Stomach (tissue), 9 donors: ENCODE data around the gene DPH6. TPM values are rescaled to one million over a fixed set of nuclear protein-coding genes. Genes with fewer than 3 reads are reported as not detected.

ENCODE experiments used
- DNase-seq, 2 donors: peaks; one replicate each; pipeline versions ENCODE4 v3.0.0 to v3.0.0-alpha.2; 2013 to 2019
- H3K27ac ChIP-seq, 5 donors: fragments of 200-600 bp in 4 of 5; sonication (generic) in 4 of 5; one replicate each; pipeline ENCODE4 v1.5.1; 2013 to 2019; ENCODE audit warnings: mild to moderate bottlenecking in 1 of 5, moderate library complexity in 1 of 5
- H3K27me3 ChIP-seq, 3 donors: fragments of 200-600 bp; sonication (generic); one replicate each; pipeline ENCODE4 v1.5.1; 2017 to 2019; ENCODE audit warnings: mixed run types in 1 of 3
- H3K36me3 ChIP-seq, 4 donors: fragments of 200-600 bp; sonication (generic); 1 replicate in 3 of 4; 2 replicates in 1 of 4; pipeline ENCODE4 v1.5.1; 2016 to 2019
- H3K4me1 ChIP-seq, 4 donors: fragments of 200-600 bp; sonication (generic); one replicate each; pipeline ENCODE4 v1.5.1; 2016 to 2019
- H3K4me3 ChIP-seq, 4 donors: fragments of 200-600 bp; sonication (generic) in 3 of 4; one replicate each; pipeline ENCODE4 v1.5.1; 2016 to 2019; ENCODE audit warnings: mild to moderate bottlenecking in 1 of 4
- H3K9me3 ChIP-seq, 4 donors: fragments of 200-600 bp; sonication (generic); one replicate each; pipeline ENCODE4 v1.5.1; 2016 to 2019
- CTCF ChIP-seq, 7 experiments: fragments of 450-650 bp in 4 of 7; fragments of 200-600 bp in 3 of 7; sonication (generic) in 3 of 7; IDR thresholded peaks; one replicate each; pipeline ENCODE4 v1.5.1; 2016 to 2019; ENCODE audit warnings: antibody characterized with exemption in 7 of 7, control low read depth in 2 of 7, mild to moderate bottlenecking in 1 of 7
- EP300 ChIP-seq: sonication (generic); formaldehyde crosslinking; IDR thresholded peaks from one replicate; pipeline ENCODE4 v1.6.1; 2017; ENCODE audit warnings: antibody characterized with exemption
- POLR2A ChIP-seq, 4 donors: fragments of 450-650 bp; IDR thresholded peaks; one replicate each; pipeline ENCODE4 v1.6.1; 2016; ENCODE audit warnings: antibody characterized with exemption in 4 of 4, control low read depth in 2 of 4, mild to moderate bottlenecking in 1 of 4, moderate library complexity in 1 of 4
- POLR2AphosphoS5 ChIP-seq, 3 donors: sonication (generic); formaldehyde crosslinking; IDR thresholded peaks; one replicate each; pipeline ENCODE4 v1.6.1; 2016; ENCODE audit warnings: antibody characterized with exemption in 3 of 3
- WGBS, 5 donors: extraction: QIAGEN DNeasy Blood & Tissue Kit in 3 of 5; methylation state at CpG; one replicate each; pipeline versions ENCODE4 v1.1.5 to v1.1.7; 2013 to 2018; 5-methylcytosine and 5-hydroxymethylcytosine counted together
- intact Hi-C: fragments of 100-400 bp; cut with DNase I; formaldehyde crosslinking; loops from one replicate; pipeline ENCODE4 v1.15.1; 2023; ENCODE audit warnings: low total_unique reads
- polyA plus RNA-seq, 3 donors: library from polyadenylated mRNA; stranded (reverse); fragments of 200-250 nt; gene quantifications; one replicate each; pipeline ENCODE4 v1.2.3, GENCODE V29; 2013
- total RNA-seq, 5 donors: library from RNA; depleted of rRNA; stranded (reverse); fragments of >200 nt; gene quantifications; one replicate each; pipeline versions ENCODE4 v1.1.0 to v1.2.3, GENCODE V29; 2014 to 2016
- donor health status: healthy with polysubstance abuse.
- donor health status: Bipolar disorder and iron deficiency.
- donor health status: healthy.

The DPH6 gene
- total and polyA plus RNA-seq, 8 donors = 6.1 to 52.3 (median 17.7) TPM

- peaks cover 0 to 4% (median 2%) of the 10 kb centered on the region in 4 donors for H3K36me3 ChIP-seq
- intact Hi-C loops = no loop called here
- DNase-seq = peak in 1 of 2 donors; percentile 20
- peaks cover 0 to 10% (median 4%) of the 10 kb centered on the region in 4 donors for H3K9me3 ChIP-seq
- peaks cover 0 to 10% (median 5%) of the 10 kb centered on the region in 4 donors for H3K4me1 ChIP-seq
- H3K27me3 ChIP-seq = no peaks in the 10 kb centered on the region
- TF ChIP-seq POLR2A (IDR thresholded peaks at IDR 0.05) (no peak), POLR2AphosphoS5 (IDR thresholded peaks at IDR 0.05) (no peak), CTCF (IDR thresholded peaks at IDR 0.05) (no peak), EP300 (no peak)
- H3K4me3 ChIP-seq = no peak overlapping the region
- H3K27ac ChIP-seq = no peak overlapping the region
- 45 to 58% (median 54%) methylated on average over 2 of the region's 2 CpGs for WGBS, 5 donors
Observed at GRCh38 chr15:35481992-35482391, 64.0 kb downstream of the DPH6 start.

DNA sequence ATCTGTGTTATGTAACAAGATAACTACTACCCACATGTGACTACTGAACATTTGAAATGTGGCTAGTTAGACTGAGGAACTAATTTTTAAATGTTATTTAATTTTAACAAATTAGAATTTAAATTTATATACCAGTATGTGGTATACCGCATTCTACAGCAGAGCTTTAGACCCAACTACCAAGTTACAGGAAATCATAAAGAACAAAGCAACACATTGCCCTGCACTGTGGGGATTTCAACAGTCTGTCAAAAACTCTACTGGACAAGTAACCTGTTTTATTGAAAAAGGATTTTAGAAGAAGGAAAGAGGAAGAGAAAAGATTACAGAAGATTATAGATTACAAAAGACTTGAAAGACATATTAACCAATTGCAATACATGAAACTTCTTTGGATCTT, 64.9 kb downstream of the DPH6 start:
- WGBS, 5 donors = 87 to 100% (median 96%) methylated on average over 1 of the region's 1 CpG

GRCh38 chr15:35479423-35479822, 66.5 kb downstream of the DPH6 start:
- H3K9me3 ChIP-seq = no peaks in the 10 kb centered on the region
- no peak for DNase-seq
- no peaks in the 10 kb centered on the region for H3K36me3 ChIP-seq
- H3K4me3 ChIP-seq = no peak overlapping the region
- TF ChIP-seq POLR2A (IDR thresholded peaks at IDR 0.05) (no peak), POLR2AphosphoS5 (IDR thresholded peaks at IDR 0.05) (no peak), EP300 (no peak), CTCF (IDR thresholded peaks at IDR 0.05) (no peak)
- no peaks in the 10 kb centered on the region for H3K27me3 ChIP-seq
- H3K27ac ChIP-seq = no peak overlapping the region
- H3K4me1 ChIP-seq = peaks cover 0 to 10% (median 5%) of the 10 kb centered on the region in 4 donors
- 42 to 68% (median 54%) methylated on average over 1 of the region's 1 CpG for WGBS, 5 donors
- intact Hi-C loops = no loop called here

More for the DNA sequence above, 64.9 kb downstream of the DPH6 start:
- H3K36me3 ChIP-seq = no peaks in the 10 kb centered on the region
- H3K4me1 ChIP-seq = peaks cover 0 to 10% (median 5%) of the 10 kb centered on the region in 4 donors
- peaks cover 0 to 1% (median 0%) of the 10 kb centered on the region in 4 donors for H3K9me3 ChIP-seq
- TF ChIP-seq POLR2A (IDR thresholded peaks at IDR 0.05) = no peak
- TF ChIP-seq POLR2AphosphoS5 (IDR thresholded peaks at IDR 0.05) = no peak
- TF ChIP-seq EP300 = no peak
- TF ChIP-seq CTCF (IDR thresholded peaks at IDR 0.05) = no peak
- no peak overlapping the region for H3K4me3 ChIP-seq
- intact Hi-C loops = no loop called here
- no peak for DNase-seq
- no peaks in the 10 kb centered on the region for H3K27me3 ChIP-seq
- H3K27ac ChIP-seq = no peak overlapping the region

DNA sequence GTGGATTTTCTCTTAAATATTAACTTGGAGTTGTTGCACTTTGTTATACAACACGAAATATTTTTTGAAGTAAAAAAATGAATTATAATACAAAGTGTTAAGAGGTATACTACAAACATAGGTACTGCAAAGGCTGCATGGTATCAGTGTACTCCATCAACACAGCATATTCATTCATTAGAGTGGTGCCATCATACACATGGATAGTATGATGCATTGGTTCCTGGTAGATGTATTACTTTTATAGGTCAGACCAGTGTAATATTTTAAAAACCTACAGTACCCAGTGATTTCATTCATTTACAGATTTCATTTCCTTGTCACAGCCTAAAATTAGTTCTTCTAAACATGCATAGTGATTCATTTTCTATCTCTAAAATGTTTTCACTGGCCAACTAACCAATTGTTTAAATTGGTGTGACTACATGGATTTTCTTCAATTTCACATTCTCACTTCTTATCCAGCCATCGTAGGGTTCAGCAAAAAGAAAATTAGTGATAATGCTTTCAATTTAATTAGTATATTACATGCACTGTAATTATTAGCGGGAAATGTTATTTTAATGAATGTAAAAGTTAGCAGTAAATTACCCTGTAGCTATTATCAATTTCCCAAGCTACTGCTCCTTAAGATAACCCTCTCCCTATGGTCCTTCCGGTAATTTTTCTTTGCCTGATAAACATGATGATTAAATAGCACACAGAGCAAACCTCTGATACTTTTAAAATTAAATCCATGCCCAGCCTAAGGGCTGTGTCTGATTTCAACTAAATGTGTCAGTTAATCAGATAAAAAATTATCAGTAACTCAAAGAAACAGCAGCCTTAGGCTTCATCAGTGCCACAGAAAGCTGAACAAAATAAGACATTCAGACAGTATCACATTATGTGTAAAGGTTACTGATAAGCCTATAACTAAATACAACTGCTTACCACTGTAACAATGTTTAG, 68.4 kb downstream of the DPH6 start:
- WGBS, 5 donors = 45 to 68% (median 55%) methylated on average over 4 of the region's 4 CpGs
- Histone ChIP-seq H3K27me3 (no peaks in the 10 kb centered on the region), H3K9me3 (no peaks in the 10 kb centered on the region), H3K27ac (no peak overlapping the region), H3K4me1 (peaks cover 0 to 10% (median 5%) of the 10 kb centered on the region in 4 donors), H3K4me3 (no peak overlapping the region), H3K36me3 (no peaks in the 10 kb centered on the region)
- intact Hi-C loops = no loop called here
- TF ChIP-seq EP300 (no peak), POLR2A (IDR thresholded peaks at IDR 0.05) (no peak), POLR2AphosphoS5 (IDR thresholded peaks at IDR 0.05) (no peak), CTCF (IDR thresholded peaks at IDR 0.05) (no peak)
- no peak for DNase-seq
